Esophagus squamous epithelium (tissue), 4 donors: ENCODE results near the gene PLEKHG4B.

Experiments used
- POLR2A ChIP-seq, 4 donors: fragments of 450-650 bp; IDR thresholded peaks; one replicate each; pipeline ENCODE4 v1.6.1; 2017; ENCODE audit warnings: antibody characterized with exemption in 4 of 4, mild to moderate bottlenecking in 4 of 4, moderate library complexity in 3 of 4
- TF ChIP-seq, protein P1 (sequence below), 6 experiments: fragments of 450-650 bp in 4 of 6; fragments of 200-600 bp in 2 of 6; sonication (generic) in 2 of 6; IDR thresholded peaks; one replicate each; pipeline ENCODE4 v1.5.1; 2016 to 2019; ENCODE audit warnings: antibody characterized with exemption in 6 of 6, mild to moderate bottlenecking in 4 of 6, moderate library complexity in 4 of 6

DNA sequence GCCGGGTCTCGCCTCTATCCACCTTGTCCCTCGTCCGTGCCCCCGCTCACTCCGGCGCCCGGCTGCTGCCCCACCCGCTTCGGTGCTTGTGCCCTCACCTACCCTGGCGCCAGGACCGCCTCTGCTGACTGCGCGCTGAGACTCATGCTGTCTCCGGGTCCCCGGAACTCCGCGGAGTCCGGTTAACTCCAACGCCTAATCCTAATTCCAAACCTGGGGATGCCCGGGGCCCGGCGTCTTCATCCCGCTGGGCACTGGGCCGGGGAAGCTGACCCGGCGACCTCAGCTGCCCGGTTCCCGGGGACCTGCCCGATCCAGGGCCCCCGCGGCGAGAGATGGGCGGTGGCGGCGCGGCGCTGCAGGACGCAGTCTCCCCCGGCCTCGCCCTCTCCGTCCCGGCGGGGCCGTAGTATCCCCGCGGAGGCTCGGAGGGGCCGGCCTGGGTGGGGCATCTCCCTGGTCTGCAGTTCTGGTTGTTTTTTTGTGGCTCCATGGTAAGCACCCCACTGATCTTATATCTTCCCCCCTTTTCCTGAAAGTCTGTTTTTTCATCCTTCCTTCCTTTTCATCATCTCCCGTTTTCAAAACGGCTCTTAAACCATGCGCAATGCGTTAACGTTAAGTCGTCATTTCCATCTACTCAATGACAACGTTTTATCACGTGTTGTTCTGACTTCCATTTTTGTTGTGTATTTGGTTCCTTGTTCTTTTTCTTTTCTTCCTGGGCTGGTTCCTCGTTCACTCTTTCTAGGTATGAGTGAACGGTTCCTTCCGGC, 41.1 kb upstream of the PLEKHG4B start:
- no peak for TF ChIP-seq POLR2A (IDR thresholded peaks at IDR 0.05)
- TF ChIP-seq, protein P1, sequence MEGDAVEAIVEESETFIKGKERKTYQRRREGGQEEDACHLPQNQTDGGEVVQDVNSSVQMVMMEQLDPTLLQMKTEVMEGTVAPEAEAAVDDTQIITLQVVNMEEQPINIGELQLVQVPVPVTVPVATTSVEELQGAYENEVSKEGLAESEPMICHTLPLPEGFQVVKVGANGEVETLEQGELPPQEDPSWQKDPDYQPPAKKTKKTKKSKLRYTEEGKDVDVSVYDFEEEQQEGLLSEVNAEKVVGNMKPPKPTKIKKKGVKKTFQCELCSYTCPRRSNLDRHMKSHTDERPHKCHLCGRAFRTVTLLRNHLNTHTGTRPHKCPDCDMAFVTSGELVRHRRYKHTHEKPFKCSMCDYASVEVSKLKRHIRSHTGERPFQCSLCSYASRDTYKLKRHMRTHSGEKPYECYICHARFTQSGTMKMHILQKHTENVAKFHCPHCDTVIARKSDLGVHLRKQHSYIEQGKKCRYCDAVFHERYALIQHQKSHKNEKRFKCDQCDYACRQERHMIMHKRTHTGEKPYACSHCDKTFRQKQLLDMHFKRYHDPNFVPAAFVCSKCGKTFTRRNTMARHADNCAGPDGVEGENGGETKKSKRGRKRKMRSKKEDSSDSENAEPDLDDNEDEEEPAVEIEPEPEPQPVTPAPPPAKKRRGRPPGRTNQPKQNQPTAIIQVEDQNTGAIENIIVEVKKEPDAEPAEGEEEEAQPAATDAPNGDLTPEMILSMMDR (IDR thresholded peaks at IDR 0.05) = no peak
